Neural cell (in vitro differentiated cells): Measurements from ENCODE around the gene TMEM115. TPM values are rescaled to one million over a fixed set of nuclear protein-coding genes. Genes with fewer than 3 reads are reported as not detected.

ENCODE experiments used
- H2AFZ ChIP-seq: fragments of 200-600, 300-800 bp; sonication (generic), shearing (Covaris generic); 2 replicates; pipeline ENCODE4 v1.6.0; 2014; ENCODE audit warnings: low read depth, mild to moderate bottlenecking, antibody characterized with exemption, low read length, moderate library complexity
- H3F3A ChIP-seq: fragments of 200-600 bp; shearing (Covaris generic); 2 replicates; pipeline ENCODE4 v1.6.1; 2016; ENCODE audit warnings: mild to moderate bottlenecking, moderate library complexity, mixed read lengths, antibody characterized with exemption, low read length; ENCODE audit not compliant: insufficient read depth, poor library complexity, severe bottlenecking
- H3K27ac ChIP-seq: fragments of 200-600, 300-800 bp; sonication (generic), shearing (Covaris generic); 2 replicates; pipeline ENCODE4 v1.5.1; 2014; ENCODE audit warnings: mild to moderate bottlenecking, low read length, moderate library complexity
- H3K27me3 ChIP-seq: fragments of 300-800, 200-600 bp; sonication (generic), shearing (Covaris generic); 2 replicates; pipeline ENCODE4 v1.6.0; 2014; ENCODE audit warnings: mild to moderate bottlenecking, low read depth, low read length, moderate library complexity; ENCODE audit not compliant: insufficient read depth
- H3K36me3 ChIP-seq: fragments of 300-800, 200-600 bp; sonication (generic), shearing (Covaris generic); 2 replicates; pipeline ENCODE4 v1.5.1; 2014; ENCODE audit warnings: mild to moderate bottlenecking, antibody characterized with exemption, low read length, moderate library complexity; ENCODE audit not compliant: insufficient read depth
- H3K4me2 ChIP-seq: fragments of 300-800, 200-600 bp; sonication (generic), shearing (Covaris generic); 2 replicates; pipeline ENCODE4 v1.6.0; 2014; ENCODE audit warnings: mild to moderate bottlenecking, low read length
- H3K4me3 ChIP-seq: fragments of 300-800, 200-600 bp; sonication (generic), shearing (Covaris generic); 2 replicates; pipeline ENCODE4 v1.5.1; 2014; ENCODE audit warnings: mild to moderate bottlenecking, low read length, moderate library complexity
- H3K79me2 ChIP-seq: fragments of 200-600 bp; shearing (Covaris generic); replicated peaks from 2 replicates; pipeline ENCODE4 v1.6.0; 2014; ENCODE audit warnings: mild to moderate bottlenecking, low read length, moderate library complexity; ENCODE audit not compliant: insufficient read depth
- H3K9ac ChIP-seq: fragments of 300-800, 200-600 bp; sonication (generic), shearing (Covaris generic); 2 replicates; pipeline ENCODE4 v1.6.1; 2016; ENCODE audit warnings: mild to moderate bottlenecking, low read length, mixed read lengths
- H3K9me2 ChIP-seq: fragments of 200-600 bp; shearing (Covaris generic); 2 replicates; pipeline ENCODE4 v1.6.1; 2016; ENCODE audit warnings: mild to moderate bottlenecking, low read length, mixed read lengths; ENCODE audit not compliant: insufficient read depth
- H3K9me3 ChIP-seq: fragments of 200-600, 300-800 bp; sonication (generic), shearing (Covaris generic); 2 replicates; pipeline ENCODE4 v1.6.1; 2016; ENCODE audit warnings: mild to moderate bottlenecking, mixed run types, low read length, moderate library complexity, mixed read lengths
- H4K20me1 ChIP-seq: fragments of 200-600 bp; shearing (Covaris generic); 2 replicates; pipeline ENCODE4 v1.6.1; 2016; ENCODE audit warnings: mild to moderate bottlenecking, mixed run types; ENCODE audit not compliant: insufficient read depth
- CTCF ChIP-seq: fragments of 450-650 bp; IDR thresholded peaks from 2 replicates; pipeline ENCODE4 v1.5.1; 2014; ENCODE audit warnings: antibody characterized with exemption, mild to moderate bottlenecking, moderate library complexity; ENCODE audit not compliant: poor library complexity, severe bottlenecking
- EP300 ChIP-seq: fragments of 450-650 bp; conservative IDR thresholded peaks from 2 replicates; pipeline ENCODE4 v1.6.1; 2014; ENCODE audit warnings: antibody characterized with exemption, mild to moderate bottlenecking, moderate library complexity; ENCODE audit not compliant: poor library complexity, severe bottlenecking
- EZH2 ChIP-seq: fragments of 200-600, 300-800 bp; shearing (Covaris generic), sonication (generic); IDR thresholded peaks from 2 replicates; pipeline ENCODE4 v1.6.1; 2014; ENCODE audit warnings: antibody characterized with exemption, low read length, borderline replicate concordance, mild to moderate bottlenecking; ENCODE audit not compliant: insufficient read depth, poor library complexity, severe bottlenecking
- MXI1 ChIP-seq: fragments of 450-650 bp; conservative IDR thresholded peaks from 2 replicates; pipeline ENCODE4 v1.6.1; 2014; ENCODE audit warnings: antibody characterized with exemption, mild to moderate bottlenecking; ENCODE audit not compliant: poor library complexity, severe bottlenecking
- POLR2AphosphoS5 ChIP-seq: IDR thresholded peaks from 2 replicates; pipeline ENCODE4 v1.6.1; 2012
- RAD21 ChIP-seq: fragments of 450-650 bp; conservative IDR thresholded peaks from 2 replicates; pipeline ENCODE4 v1.6.1; 2014; ENCODE audit warnings: antibody characterized with exemption, mild to moderate bottlenecking, moderate library complexity
- REST ChIP-seq: IDR thresholded peaks from 2 replicates; pipeline ENCODE4 v1.6.1; 2012; ENCODE audit warnings: borderline replicate concordance
- SMC3 ChIP-seq: fragments of 450-650 bp; conservative IDR thresholded peaks from 2 replicates; pipeline ENCODE4 v1.6.1; 2014; ENCODE audit warnings: antibody characterized with exemption, mild to moderate bottlenecking, moderate library complexity; ENCODE audit not compliant: poor library complexity
- TAF1 ChIP-seq: IDR thresholded peaks from 2 replicates; pipeline ENCODE4 v1.6.1; 2012; ENCODE audit warnings: low read depth
- polyA plus RNA-seq: library from polyadenylated mRNA; depleted of rRNA; stranded (reverse); fragments of >200 nt; gene quantifications from 2 replicates; pipeline ENCODE4 v1.2.3, GENCODE V29; 2014

The TMEM115 gene
- polyA plus RNA-seq, 1 donor from 2014 or later: 17.8 TPM

- no peaks in the 10 kb centered on the region for H3K36me3 ChIP-seq
- H3K27ac ChIP-seq: no peak overlapping the region
- no peaks in the 10 kb centered on the region for H3K27me3 ChIP-seq
- H3K9ac ChIP-seq: no peak overlapping the region
- H2AFZ ChIP-seq: no peak overlapping the region
- peaks cover 32% of the 10 kb centered on the region for H3K79me2 ChIP-seq
- TF ChIP-seq EZH2 (no peak), MXI1 (no peak), SMC3 (no peak), POLR2AphosphoS5 (no peak), RAD21 (no peak), CTCF (no peak), TAF1 (no peak), EP300 (no peak), REST (no peak)
- H3K4me3 ChIP-seq: no peak overlapping the region
- no peaks in the 10 kb centered on the region for H3F3A ChIP-seq
- H3K9me3 ChIP-seq: no peaks in the 10 kb centered on the region
- no peaks in the 10 kb centered on the region for H4K20me1 ChIP-seq
- no peak overlapping the region for H3K4me2 ChIP-seq
- no peaks in the 10 kb centered on the region for H3K9me2 ChIP-seq
Measured at GRCh38 chr3:50323614-50324199, 35.6 kb downstream of the TMEM115 start.

- no peak overlapping the region for H3K9ac ChIP-seq
Measured at GRCh38 chr3:50323092-50323600, 36.2 kb downstream of the TMEM115 start.

More at GRCh38 chr3:50323092-50323600, 36.2 kb downstream of the TMEM115 start:
- Histone ChIP-seq H3K4me2 (no peak overlapping the region), H3K36me3 (no peaks in the 10 kb centered on the region), H3K79me2 (peaks cover 35% of the 10 kb centered on the region), H2AFZ (no peak overlapping the region), H3K9me3 (no peaks in the 10 kb centered on the region), H4K20me1 (no peaks in the 10 kb centered on the region), H3K4me3 (no peak overlapping the region), H3F3A (no peaks in the 10 kb centered on the region), H3K27ac (no peak overlapping the region), H3K27me3 (no peaks in the 10 kb centered on the region), H3K9me2 (no peaks in the 10 kb centered on the region)
- no peak for TF ChIP-seq SMC3
